Liver (tissue), 9 donors: ENCODE results near the gene MAP4K2. TPM values are rescaled to one million over a fixed set of nuclear protein-coding genes. Genes with fewer than 3 reads are reported as not detected.
A peak's percentile ranks its signal among the peaks of the same experiment; 100 is the strongest.

ENCODE experiments used
- DNase-seq: peaks from one replicate; pipeline ENCODE4 v3.0.0-alpha.2; 2017; ENCODE audit warnings: low spot score
- H3K27ac ChIP-seq, 2 donors: one replicate each; pipeline ENCODE4 v1.7.0; 2013; ENCODE audit warnings: inconsistent platforms in 2 of 2, low read length in 2 of 2, control low read depth in 1 of 2, low read depth in 1 of 2, mild to moderate bottlenecking in 1 of 2
- H3K27me3 ChIP-seq, 4 donors: one replicate each; pipeline versions ENCODE4 v1.6.1 to v1.7.0; 2013; ENCODE audit warnings: low read length in 3 of 4, inconsistent platforms in 1 of 4, mild to moderate bottlenecking in 1 of 4, moderate library complexity in 1 of 4; ENCODE audit not compliant: control insufficient read depth in 4 of 4, insufficient read depth in 4 of 4
- H3K36me3 ChIP-seq, 4 donors: one replicate each; pipeline versions ENCODE4 v1.6.1 to v1.7.0; 2013; ENCODE audit warnings: low read length in 3 of 4, mild to moderate bottlenecking in 3 of 4, low read depth in 1 of 4, moderate library complexity in 1 of 4; ENCODE audit not compliant: control insufficient read depth in 4 of 4, insufficient read depth in 3 of 4
- H3K4me1 ChIP-seq, 4 donors: one replicate each; pipeline versions ENCODE4 v1.6.1 to v1.7.0; 2013; ENCODE audit warnings: low read length in 3 of 4, mild to moderate bottlenecking in 3 of 4, moderate library complexity in 1 of 4; ENCODE audit not compliant: control insufficient read depth in 4 of 4, insufficient read depth in 4 of 4
- H3K4me3 ChIP-seq, 3 donors: one replicate each; pipeline versions ENCODE4 v1.6.1 to v1.7.0; 2013; ENCODE audit warnings: low read length in 3 of 3, control low read depth in 1 of 3, low read depth in 1 of 3, mild to moderate bottlenecking in 1 of 3
- H3K9ac ChIP-seq, 2 donors: one replicate each; pipeline ENCODE4 v1.7.0; 2013; ENCODE audit warnings: low read length in 2 of 2, mild to moderate bottlenecking in 2 of 2, moderate library complexity in 2 of 2, control low read depth in 1 of 2, low read depth in 1 of 2
- H3K9me3 ChIP-seq, 4 donors: one replicate each; pipeline versions ENCODE4 v1.6.1 to v1.7.0; 2013; ENCODE audit warnings: low read length in 3 of 4; ENCODE audit not compliant: control insufficient read depth in 4 of 4
- FOXA1 ChIP-seq: IDR thresholded peaks from 2 replicates; pipeline ENCODE4 v1.6.1; 2016; ENCODE audit warnings: antibody characterized with exemption
- FOXA2 ChIP-seq: IDR thresholded peaks from 2 replicates; pipeline ENCODE4 v1.6.1; 2016; ENCODE audit warnings: antibody characterized with exemption
- HNF4A ChIP-seq, 2 donors: conservative IDR thresholded peaks; 2 replicates each; pipeline ENCODE4 v1.6.1; 2016; ENCODE audit warnings: antibody characterized with exemption in 2 of 2, mild to moderate bottlenecking in 2 of 2
- MAX ChIP-seq: IDR thresholded peaks from 2 replicates; pipeline ENCODE4 v1.6.1; 2016; ENCODE audit warnings: antibody characterized with exemption
- NR2F2 ChIP-seq: IDR thresholded peaks from 2 replicates; pipeline ENCODE4 v1.6.1; 2016; ENCODE audit warnings: antibody characterized with exemption
- RAD21 ChIP-seq, 2 donors: IDR thresholded peaks; 2 replicates each; pipeline ENCODE4 v1.6.1; 2016; ENCODE audit warnings: antibody characterized with exemption in 2 of 2, mild to moderate bottlenecking in 2 of 2
- REST ChIP-seq: IDR thresholded peaks from 2 replicates; pipeline ENCODE4 v1.6.1; 2016; ENCODE audit warnings: antibody characterized with exemption, mild to moderate bottlenecking
- RXRA ChIP-seq, 2 donors: IDR thresholded peaks; 2 replicates each; pipeline ENCODE4 v1.6.1; 2017 to 2018; ENCODE audit warnings: antibody characterized with exemption in 2 of 2, mild to moderate bottlenecking in 1 of 2
- SP1 ChIP-seq: IDR thresholded peaks from 2 replicates; pipeline ENCODE4 v1.6.1; 2018; ENCODE audit warnings: antibody characterized with exemption, mild to moderate bottlenecking
- WGBS: extraction: QIAGEN DNeasy Blood & Tissue Kit; methylation state at CpG from one replicate; pipeline ENCODE4 v1.1.7; 2013; 5-methylcytosine and 5-hydroxymethylcytosine counted together
- polyA plus RNA-seq, 2 donors: library from polyadenylated mRNA; stranded (reverse) in 1 of 2; unstranded in 1 of 2; fragments of 200-250 nt in 1 of 2; fragments of >200 nt in 1 of 2; fragmentation: Nextera tagmentation in 1 of 2; extraction: Ambion mirVana in 1 of 2; gene quantifications; one replicate each; pipeline versions ENCODE4 v1.2.1 to v1.2.3, GENCODE V29; 2013 to 2015
- total RNA-seq, 2 donors: library from RNA; depleted of rRNA; stranded (reverse); fragments of >200 nt; gene quantifications; one replicate each; pipeline ENCODE4 v1.2.3, GENCODE V29; 2014
- TF ChIP-seq, protein P1 (sequence below): fragments of 150-350 bp; IDR thresholded peaks from 2 replicates; pipeline ENCODE4 v1.5.1; 2017; ENCODE audit warnings: improper control_type of control experiment, low read depth, low read length; ENCODE audit not compliant: missing input control
- TF ChIP-seq, protein P2 (sequence below): IDR thresholded peaks from 2 replicates; pipeline ENCODE4 v1.6.1; 2016; ENCODE audit warnings: antibody characterized with exemption
- donor health status: healthy.
- donor health status: healthy.
- donor health status: healthy.
- donor health status: healthy.
- donor health status: healthy.

Gene MAP4K2
- total and polyA plus RNA-seq, 4 donors: 2.1 to 6.9 (median 3.5) TPM

- H3K27me3 ChIP-seq: no peaks in the 10 kb centered on the region
- no peaks in the 10 kb centered on the region for H3K9me3 ChIP-seq
- H3K4me3 ChIP-seq: peak overlapping the region in 1 of 3 donors; percentile 67
- H3K9ac ChIP-seq: no peak overlapping the region
- H3K4me1 ChIP-seq: peaks cover 3 to 18% (median 10%) of the 10 kb centered on the region in 4 donors
- H3K27ac ChIP-seq: peak overlapping the region; percentile 38 to 59
- TF ChIP-seq HNF4A (conservative IDR thresholded peaks at IDR 0.05) (no peak), FOXA2 (no peak), REST (no peak), FOXA1 (no peak)
- TF ChIP-seq, protein P1, sequence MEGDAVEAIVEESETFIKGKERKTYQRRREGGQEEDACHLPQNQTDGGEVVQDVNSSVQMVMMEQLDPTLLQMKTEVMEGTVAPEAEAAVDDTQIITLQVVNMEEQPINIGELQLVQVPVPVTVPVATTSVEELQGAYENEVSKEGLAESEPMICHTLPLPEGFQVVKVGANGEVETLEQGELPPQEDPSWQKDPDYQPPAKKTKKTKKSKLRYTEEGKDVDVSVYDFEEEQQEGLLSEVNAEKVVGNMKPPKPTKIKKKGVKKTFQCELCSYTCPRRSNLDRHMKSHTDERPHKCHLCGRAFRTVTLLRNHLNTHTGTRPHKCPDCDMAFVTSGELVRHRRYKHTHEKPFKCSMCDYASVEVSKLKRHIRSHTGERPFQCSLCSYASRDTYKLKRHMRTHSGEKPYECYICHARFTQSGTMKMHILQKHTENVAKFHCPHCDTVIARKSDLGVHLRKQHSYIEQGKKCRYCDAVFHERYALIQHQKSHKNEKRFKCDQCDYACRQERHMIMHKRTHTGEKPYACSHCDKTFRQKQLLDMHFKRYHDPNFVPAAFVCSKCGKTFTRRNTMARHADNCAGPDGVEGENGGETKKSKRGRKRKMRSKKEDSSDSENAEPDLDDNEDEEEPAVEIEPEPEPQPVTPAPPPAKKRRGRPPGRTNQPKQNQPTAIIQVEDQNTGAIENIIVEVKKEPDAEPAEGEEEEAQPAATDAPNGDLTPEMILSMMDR: no peak
- 64% methylated on average over 13 of the region's 13 CpGs for WGBS
- peaks cover 3 to 18% (median 7%) of the 10 kb centered on the region in 4 donors for H3K36me3 ChIP-seq
- no peak for DNase-seq
These were observed 1.2 kb downstream of the MAP4K2 start for GRCh38 chr11:64801561-64802369.

DNA sequence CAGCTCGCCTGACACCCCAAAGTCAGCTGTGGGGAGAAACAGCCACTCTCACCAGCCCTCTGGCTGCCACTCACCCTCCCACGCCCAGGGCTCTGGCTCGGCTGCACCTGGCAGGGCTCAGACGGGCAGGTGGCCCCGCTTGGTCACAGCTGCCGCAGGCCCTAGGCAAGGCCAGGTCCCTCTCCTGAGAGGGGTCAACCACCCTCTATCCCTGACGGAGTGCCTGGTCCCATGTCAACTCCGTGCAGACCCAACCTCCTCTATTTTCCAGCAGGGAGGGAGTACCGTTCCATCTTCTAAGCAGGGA is 1.9 kb downstream of the MAP4K2 start:
- TF ChIP-seq NR2F2 (no peak), SP1 (no peak), RAD21 (IDR thresholded peaks at IDR 0.05) (no peak), FOXA2 (no peak), RXRA (IDR thresholded peaks at IDR 0.05) (no peak), MAX (no peak)
- TF ChIP-seq, protein P2, sequence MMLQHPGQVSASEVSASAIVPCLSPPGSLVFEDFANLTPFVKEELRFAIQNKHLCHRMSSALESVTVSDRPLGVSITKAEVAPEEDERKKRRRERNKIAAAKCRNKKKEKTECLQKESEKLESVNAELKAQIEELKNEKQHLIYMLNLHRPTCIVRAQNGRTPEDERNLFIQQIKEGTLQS: no peak
- H3K4me1 ChIP-seq: peaks cover 3 to 18% (median 10%) of the 10 kb centered on the region in 4 donors
- peaks cover 3 to 18% (median 8%) of the 10 kb centered on the region in 4 donors for H3K36me3 ChIP-seq
- H3K9ac ChIP-seq: no peak overlapping the region
- 84% methylated on average over 9 of the region's 9 CpGs for WGBS
- H3K27ac ChIP-seq: no peak overlapping the region
- no peak for DNase-seq
- no peaks in the 10 kb centered on the region for H3K9me3 ChIP-seq
- no peak overlapping the region for H3K4me3 ChIP-seq
- no peaks in the 10 kb centered on the region for H3K27me3 ChIP-seq
